Endothelial cell of umbilical vein (primary cell): ENCODE data around the gene MRPL44. TPM values are rescaled to one million over a fixed set of nuclear protein-coding genes. Genes with fewer than 3 reads are reported as not detected.

ENCODE experiments used
- BruUV-seq: library from RNA; stranded (reverse); fragments of 400-500 nt; replicated peaks from 2 replicates; lab custom pipeline; 2021; lab: Mats Ljungman, UMichigan
- CTCF ChIA-PET: fragments of 300-600, 350-600 bp; sonication (Branson Sonifier 250); formaldehyde crosslinking; loops from one replicate; lab custom pipeline; 2021; ENCODE audit warnings: antibody characterized with exemption, inconsistent platforms; lab: Charles Lee
- POLR2A ChIA-PET: fragments of 300-600, 350-600 bp; sonication (Branson Sonifier 250); formaldehyde crosslinking; loops from one replicate; lab custom pipeline; 2021; ENCODE audit warnings: antibody characterized with exemption, inconsistent platforms; lab: Charles Lee
- DNase-seq: peaks from one replicate; pipeline ENCODE4 v3.0.0-alpha.2; 2011; ENCODE audit warnings: low read depth, low spot score
- FAIRE-seq: peaks from 2 replicates; lab custom pipeline; 2011; peaks lifted over from hg19 to GRCh38; lab: Jason Lieb, UNC
- H2AFZ ChIP-seq: 2 replicates; pipeline ENCODE4 v1.6.0; 2012; ENCODE audit warnings: low read depth, low read length, control low read depth, inconsistent platforms
- H3K27ac ChIP-seq: 2 replicates; pipeline ENCODE4 v1.5.1; 2011; ENCODE audit warnings: low read depth, mild to moderate bottlenecking, control low read depth, low read length, moderate library complexity; ENCODE audit not compliant: insufficient read depth
- H3K27me3 ChIP-seq, 2 experiments: 2 replicates each; pipeline versions ENCODE4 v1.6.0 to v1.6.1; 2011; ENCODE audit warnings: low read length in 2 of 2, mixed read lengths in 1 of 2; ENCODE audit not compliant: control insufficient read depth in 2 of 2, insufficient read depth in 2 of 2
- H3K36me3 ChIP-seq, 2 experiments: 2 replicates in 1 of 2; 3 replicates in 1 of 2; pipeline ENCODE4 v1.5.1; 2011; ENCODE audit warnings: low read length in 2 of 2, mild to moderate bottlenecking in 1 of 2, moderate library complexity in 1 of 2; ENCODE audit not compliant: control insufficient read depth in 2 of 2, insufficient read depth in 2 of 2; ENCODE audit errors: extremely low read depth in 1 of 2
- H3K4me1 ChIP-seq: 3 replicates; pipeline ENCODE4 v1.5.1; 2011; ENCODE audit warnings: mild to moderate bottlenecking, low read length; ENCODE audit not compliant: control insufficient read depth, insufficient read depth; ENCODE audit errors: extremely low read depth
- H3K4me2 ChIP-seq: 2 replicates; pipeline ENCODE4 v1.6.1; 2011; ENCODE audit warnings: low read length, control low read depth, mixed read lengths; ENCODE audit not compliant: insufficient read depth
- H3K4me3 ChIP-seq, 3 experiments: fragments of 200-600 bp in 1 of 3; sonication (generic), shearing (Covaris generic) in 1 of 3; replicated peaks in 1 of 3; 2 replicates each; pipeline ENCODE4 v1.5.1; 2011 to 2016; ENCODE audit warnings: control low read depth in 3 of 3, low read length in 3 of 3, mild to moderate bottlenecking in 2 of 3, inconsistent platforms in 1 of 3, low read depth in 1 of 3, moderate library complexity in 1 of 3; ENCODE audit not compliant: insufficient read depth in 1 of 3
- H3K79me2 ChIP-seq: 2 replicates; pipeline ENCODE4 v1.6.0; 2012; ENCODE audit warnings: low read length, inconsistent platforms; ENCODE audit not compliant: control insufficient read depth, insufficient read depth
- H3K9ac ChIP-seq: replicated peaks from 2 replicates; pipeline ENCODE3; 2011; ENCODE audit warnings: low read length, control low read depth; ENCODE audit not compliant: insufficient read depth; ENCODE audit errors: extremely low read depth
- H3K9me1 ChIP-seq: replicated peaks from 3 replicates; pipeline ENCODE4 v1.6.0; 2011; ENCODE audit warnings: mild to moderate bottlenecking, low read length; ENCODE audit not compliant: control insufficient read depth, insufficient read depth; ENCODE audit errors: extremely low read depth
- H3K9me3 ChIP-seq: replicated peaks from 2 replicates; pipeline ENCODE4 v1.5.1; 2012; ENCODE audit warnings: low read length, inconsistent platforms; ENCODE audit not compliant: control insufficient read depth, insufficient read depth
- H4K20me1 ChIP-seq: replicated peaks from 2 replicates; pipeline ENCODE3; 2011; ENCODE audit warnings: mild to moderate bottlenecking, low read length; ENCODE audit not compliant: control insufficient read depth, insufficient read depth; ENCODE audit errors: extremely low read depth
- EZH2 ChIP-seq: IDR thresholded peaks from 2 replicates; pipeline ENCODE4 v1.6.1; 2012; ENCODE audit warnings: borderline replicate concordance, low read depth, mild to moderate bottlenecking, moderate library complexity, low read length, inconsistent platforms; ENCODE audit not compliant: severe bottlenecking
- FOS ChIP-seq: IDR thresholded peaks from 2 replicates; pipeline ENCODE4 v1.6.1; 2011; ENCODE audit warnings: mild to moderate bottlenecking, low read length, moderate library complexity, borderline replicate concordance; ENCODE audit not compliant: insufficient read depth
- GATA2 ChIP-seq: IDR thresholded peaks from 2 replicates; pipeline ENCODE4 v1.7.0; 2011; ENCODE audit warnings: low read depth, mild to moderate bottlenecking, moderate library complexity, mixed read lengths, low read length; ENCODE audit not compliant: insufficient read length, insufficient read depth
- JUN ChIP-seq: IDR thresholded peaks from 2 replicates; pipeline ENCODE4 v1.6.1; 2011; ENCODE audit warnings: borderline replicate concordance, low read depth; ENCODE audit not compliant: insufficient read length, insufficient read depth
- POLR2A ChIP-seq: IDR thresholded peaks from 2 replicates; pipeline ENCODE4 v1.6.1; 2012; ENCODE audit warnings: low read depth, mild to moderate bottlenecking, control low read depth, low read length
- POLR2AphosphoS5 ChIP-seq: IDR thresholded peaks from 2 replicates; pipeline ENCODE4 v1.6.1; 2012; ENCODE audit warnings: low read depth, mild to moderate bottlenecking, control low read depth, low read length, moderate library complexity; ENCODE audit not compliant: insufficient read depth
- dilution Hi-C: fragments of 300-500 bp; cut with MboI; formaldehyde crosslinking; loops from one replicate; pipeline ENCODE4 v1.15.0; 2019; ENCODE audit warnings: low sequenced_read_pairs; ENCODE audit not compliant: extremely low pct_ligation_motif_present
- intact Hi-C: fragments of 100-400 bp; cut with micrococcal nuclease; formaldehyde crosslinking; loops from one replicate; pipeline ENCODE4 v1.10.0; 2022
- polyA plus RNA-seq, 4 experiments: library from polyadenylated mRNA; depleted of rRNA in 3 of 4; stranded (reverse) in 3 of 4; unstranded in 1 of 4; fragments of >200 nt; gene quantifications; 2 replicates each; pipeline versions ENCODE4 v1.2.1 to v1.2.3, GENCODE V29; 2011 to 2012; ENCODE audit warnings: missing spikeins in 1 of 4
- total RNA-seq: library from RNA; stranded (reverse); gene quantifications from 2 replicates; pipeline ENCODE4 v1.2.3, GENCODE V29; 2021
- TF ChIP-seq, protein P1 (sequence below), 2 donors: IDR thresholded peaks; 1 replicate in 1 of 2; 2 replicates in 1 of 2; pipeline ENCODE4 v1.5.1; 2011; ENCODE audit warnings: low read length in 2 of 2, mild to moderate bottlenecking in 2 of 2, moderate library complexity in 2 of 2, control low read depth in 1 of 2, inconsistent platforms in 1 of 2, low read depth in 1 of 2; ENCODE audit not compliant: insufficient read depth in 1 of 2; ENCODE audit errors: extremely low read depth in 1 of 2
- TF ChIP-seq, protein P2 (sequence below): IDR thresholded peaks from 2 replicates; pipeline ENCODE4 v1.6.1; 2011; ENCODE audit not compliant: insufficient read depth, insufficient read length

Gene MRPL44
- total and polyA plus RNA-seq, 2 donors (not counting 3 experiments of a cell fraction or from before 2014, with no cell fraction given), result 19.2 to 27.7 TPM

DNA sequence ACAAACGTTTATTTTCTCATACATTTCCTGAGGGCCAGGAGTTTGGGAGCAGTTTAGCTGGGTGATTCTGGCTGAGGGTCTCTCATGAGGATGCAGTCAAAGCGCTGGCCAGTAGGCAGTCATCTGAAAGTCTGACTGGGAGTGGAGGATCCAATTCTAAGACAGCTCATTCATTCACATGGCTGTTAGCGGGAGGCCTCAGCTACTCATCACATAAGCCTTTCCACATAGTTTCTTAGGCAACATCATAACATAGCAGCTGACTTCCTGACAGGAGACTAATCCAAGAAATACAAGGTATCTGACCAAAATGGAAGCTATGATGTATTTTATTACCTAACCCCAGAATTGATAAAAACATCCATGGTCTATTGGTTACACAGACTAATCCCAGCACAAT lies 2.9 kb upstream of the MRPL44 start:
- Histone ChIP-seq H3K27ac (no peak overlapping the region), H3K4me2 (no peak overlapping the region)

More for the DNA sequence above, 2.9 kb upstream of the MRPL44 start:
- no TSS peak for BruUV-seq
- Histone ChIP-seq H4K20me1 (no peaks in the 10 kb centered on the region), H3K9me3 (no peaks in the 10 kb centered on the region), H3K79me2 (peaks cover 21% of the 10 kb centered on the region), H3K4me1 (peaks cover 20% of the 10 kb centered on the region), H3K9ac (no peak overlapping the region), H3K4me3 (no peak overlapping the region), H3K9me1 (no peaks in the 10 kb centered on the region), H2AFZ (no peak overlapping the region), H3K36me3 (no peaks in the 10 kb centered on the region), H3K27me3 (no peaks in the 10 kb centered on the region)
- POLR2A ChIA-PET, result no interaction called here
- CTCF ChIA-PET, result interaction anchor here (1.2 to 1.7 kb wide), 2 partner anchors 16 to 31 kb away, joined by 4 to 6 read pairs; no protein-coding TSS in a partner anchor
- FAIRE-seq, result no peak
- no peak for TF ChIP-seq FOS
- no peak for TF ChIP-seq EZH2
- no peak for TF ChIP-seq JUN
- TF ChIP-seq, protein P1, sequence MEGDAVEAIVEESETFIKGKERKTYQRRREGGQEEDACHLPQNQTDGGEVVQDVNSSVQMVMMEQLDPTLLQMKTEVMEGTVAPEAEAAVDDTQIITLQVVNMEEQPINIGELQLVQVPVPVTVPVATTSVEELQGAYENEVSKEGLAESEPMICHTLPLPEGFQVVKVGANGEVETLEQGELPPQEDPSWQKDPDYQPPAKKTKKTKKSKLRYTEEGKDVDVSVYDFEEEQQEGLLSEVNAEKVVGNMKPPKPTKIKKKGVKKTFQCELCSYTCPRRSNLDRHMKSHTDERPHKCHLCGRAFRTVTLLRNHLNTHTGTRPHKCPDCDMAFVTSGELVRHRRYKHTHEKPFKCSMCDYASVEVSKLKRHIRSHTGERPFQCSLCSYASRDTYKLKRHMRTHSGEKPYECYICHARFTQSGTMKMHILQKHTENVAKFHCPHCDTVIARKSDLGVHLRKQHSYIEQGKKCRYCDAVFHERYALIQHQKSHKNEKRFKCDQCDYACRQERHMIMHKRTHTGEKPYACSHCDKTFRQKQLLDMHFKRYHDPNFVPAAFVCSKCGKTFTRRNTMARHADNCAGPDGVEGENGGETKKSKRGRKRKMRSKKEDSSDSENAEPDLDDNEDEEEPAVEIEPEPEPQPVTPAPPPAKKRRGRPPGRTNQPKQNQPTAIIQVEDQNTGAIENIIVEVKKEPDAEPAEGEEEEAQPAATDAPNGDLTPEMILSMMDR (IDR thresholded peaks at IDR 0.05; ENCODE audit: extremely low read depth in 1 of 2, insufficient read depth in 1 of 2, low read depth in 1 of 2, low read length in 2 of 2), result no peak
- TF ChIP-seq, protein P2, sequence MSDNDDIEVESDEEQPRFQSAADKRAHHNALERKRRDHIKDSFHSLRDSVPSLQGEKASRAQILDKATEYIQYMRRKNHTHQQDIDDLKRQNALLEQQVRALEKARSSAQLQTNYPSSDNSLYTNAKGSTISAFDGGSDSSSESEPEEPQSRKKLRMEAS, result no peak
- TF ChIP-seq POLR2A, result no peak
- no peak for TF ChIP-seq GATA2
- no peak for TF ChIP-seq POLR2AphosphoS5
- intact Hi-C loops (loop anchor here (10.0 kb wide), 1 partner anchor 230 kb away; no protein-coding TSS in a partner anchor), dilution Hi-C loops (no loop called here)
- peak; percentile 24 for DNase-seq
